Measurements from ENCODE around the gene TEPSIN.

The TEPSIN gene

DNA sequence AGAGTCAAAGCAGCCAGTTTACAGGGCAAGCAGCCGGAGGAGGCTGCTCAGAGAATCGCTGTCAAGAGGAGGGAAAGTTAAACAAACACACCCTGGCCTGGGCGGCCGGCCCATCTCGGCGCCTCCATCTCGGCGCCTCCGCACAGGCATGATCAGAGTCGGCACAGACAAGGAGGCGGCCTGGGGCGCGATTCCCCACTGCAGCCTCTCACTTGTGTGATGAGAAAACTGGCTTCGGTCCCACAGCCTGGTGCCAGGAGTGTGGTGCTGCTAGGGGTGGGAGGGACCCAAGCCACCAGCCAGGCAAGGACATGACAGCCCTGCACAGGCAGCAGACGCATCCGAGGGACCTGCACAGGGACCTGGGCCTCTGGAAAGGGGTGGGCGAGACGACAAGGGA lies 38.6 kb upstream of the TEPSIN start:
- no peak for ATAC-seq
- H3K4me1 Mint-ChIP-seq, result no peaks in the 10 kb centered on the region

DNA sequence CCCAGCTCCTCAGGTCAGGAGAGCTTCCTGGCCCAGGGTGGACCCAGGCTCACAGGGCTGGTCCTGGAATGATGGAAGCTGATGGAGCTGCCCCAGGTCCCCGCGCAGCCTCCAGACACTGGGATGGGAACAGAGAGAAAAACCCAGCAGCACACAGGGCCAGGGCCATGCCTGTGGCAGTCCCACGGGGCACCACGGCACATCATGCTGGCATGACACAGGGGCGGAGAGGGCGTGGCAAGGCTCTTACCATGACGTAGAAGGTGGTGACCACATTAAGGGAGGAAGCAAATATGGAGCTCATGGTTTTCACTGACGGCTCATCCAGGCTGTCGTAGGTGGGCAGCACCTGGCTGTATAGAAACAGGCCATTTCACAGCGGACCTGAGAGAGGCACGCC lies 37.9 kb upstream of the TEPSIN start:
- ATAC-seq, result no peak
- Mint-ChIP-seq H3K4me1 (no peaks in the 10 kb centered on the region), H3K4me3 (no peak overlapping the region), H3K27ac (no peak overlapping the region), H3K36me3 (ENCODE audit: low read depth) (peaks cover 28% of the 10 kb centered on the region), H3K27me3 (no peaks in the 10 kb centered on the region), H3K9me3 (no peaks in the 10 kb centered on the region)
- DNase-seq, result no peak

More for the DNA sequence above, 38.6 kb upstream of the TEPSIN start:
- Mint-ChIP-seq H3K36me3 (ENCODE audit: low read depth) (peaks cover 27% of the 10 kb centered on the region), H3K27me3 (no peaks in the 10 kb centered on the region), H3K27ac (no peak overlapping the region), H3K9me3 (no peaks in the 10 kb centered on the region), H3K4me3 (no peak overlapping the region)
- DNase-seq, result no peak

- Mint-ChIP-seq H3K27me3 (no peaks in the 10 kb centered on the region), H3K4me1 (no peaks in the 10 kb centered on the region), H3K9me3 (no peaks in the 10 kb centered on the region), H3K36me3 (ENCODE audit: low read depth) (peaks cover 22% of the 10 kb centered on the region), H3K27ac (no peak overlapping the region), H3K4me3 (no peak overlapping the region)
- DNase-seq, result no peak
- no peak for ATAC-seq
Measured at GRCh38 chr17:81274471-81274855, 35.6 kb upstream of the TEPSIN start.

- H3K9me3 Mint-ChIP-seq, result no peaks in the 10 kb centered on the region
- H3K4me1 Mint-ChIP-seq, result no peaks in the 10 kb centered on the region
- DNase-seq, result no peak
- ATAC-seq, result no peak
- H3K36me3 Mint-ChIP-seq (ENCODE audit: low read depth), result peaks cover 19% of the 10 kb centered on the region
- H3K4me3 Mint-ChIP-seq, result no peak overlapping the region
- H3K27me3 Mint-ChIP-seq, result no peaks in the 10 kb centered on the region
- H3K27ac Mint-ChIP-seq, result no peak overlapping the region
Measured at GRCh38 chr17:81273698-81274470, 35.0 kb upstream of the TEPSIN start.

DNA sequence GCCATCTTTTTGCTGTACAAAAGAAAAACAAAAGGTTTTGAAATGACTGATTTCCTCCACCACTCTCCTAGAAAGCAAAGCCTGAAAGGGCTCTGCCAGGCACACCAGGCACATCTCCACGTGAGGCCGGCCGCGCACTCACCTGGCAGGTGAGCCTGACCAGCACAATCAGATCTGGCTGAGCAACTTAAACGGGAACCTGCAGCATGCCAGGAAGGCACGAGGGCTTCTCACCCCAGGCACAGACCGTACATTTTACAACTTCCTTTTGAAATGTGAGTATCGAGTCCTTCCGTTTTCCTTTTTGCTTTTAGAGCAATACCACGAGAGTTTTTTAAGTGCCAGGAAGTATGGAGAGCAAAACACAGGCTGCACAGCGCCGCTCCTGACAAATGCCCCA lies 33.8 kb upstream of the TEPSIN start:
- Mint-ChIP-seq H3K27ac (no peak overlapping the region), H3K36me3 (ENCODE audit: low read depth) (peaks cover 19% of the 10 kb centered on the region), H3K9me3 (no peaks in the 10 kb centered on the region), H3K4me3 (no peak overlapping the region), H3K27me3 (no peaks in the 10 kb centered on the region), H3K4me1 (no peaks in the 10 kb centered on the region)
- DNase-seq (no peak), ATAC-seq (no peak)

- H3K4me3 Mint-ChIP-seq, result no peak overlapping the region
- DNase-seq (no peak), ATAC-seq (no peak)
- no peaks in the 10 kb centered on the region for H3K9me3 Mint-ChIP-seq
- H3K4me1 Mint-ChIP-seq, result peaks cover 3% of the 10 kb centered on the region
- no peaks in the 10 kb centered on the region for H3K27me3 Mint-ChIP-seq
- H3K36me3 Mint-ChIP-seq (ENCODE audit: low read depth), result peaks cover 16% of the 10 kb centered on the region
- no peak overlapping the region for H3K27ac Mint-ChIP-seq
Measured at GRCh38 chr17:81271226-81271625, 32.4 kb upstream of the TEPSIN start.

- Mint-ChIP-seq H3K4me1 (peaks cover 3% of the 10 kb centered on the region), H3K36me3 (ENCODE audit: low read depth) (peaks cover 16% of the 10 kb centered on the region), H3K4me3 (no peak overlapping the region), H3K27ac (no peak overlapping the region), H3K27me3 (no peaks in the 10 kb centered on the region), H3K9me3 (no peaks in the 10 kb centered on the region)
- DNase-seq (no peak), ATAC-seq (no peak)
Measured at GRCh38 chr17:81270279-81270678, 31.4 kb upstream of the TEPSIN start.

GRCh38 chr17:81267390-81268067 lies 28.7 kb upstream of the TEPSIN start:
- ATAC-seq (no peak), DNase-seq (no peak)
- H3K4me1 Mint-ChIP-seq, result peaks cover 3% of the 10 kb centered on the region
- H3K27me3 Mint-ChIP-seq, result no peaks in the 10 kb centered on the region
- no peak overlapping the region for H3K4me3 Mint-ChIP-seq
- H3K27ac Mint-ChIP-seq, result no peak overlapping the region
- peaks cover 10% of the 10 kb centered on the region for H3K36me3 Mint-ChIP-seq (ENCODE audit: low read depth)
- H3K9me3 Mint-ChIP-seq, result no peaks in the 10 kb centered on the region

DNA sequence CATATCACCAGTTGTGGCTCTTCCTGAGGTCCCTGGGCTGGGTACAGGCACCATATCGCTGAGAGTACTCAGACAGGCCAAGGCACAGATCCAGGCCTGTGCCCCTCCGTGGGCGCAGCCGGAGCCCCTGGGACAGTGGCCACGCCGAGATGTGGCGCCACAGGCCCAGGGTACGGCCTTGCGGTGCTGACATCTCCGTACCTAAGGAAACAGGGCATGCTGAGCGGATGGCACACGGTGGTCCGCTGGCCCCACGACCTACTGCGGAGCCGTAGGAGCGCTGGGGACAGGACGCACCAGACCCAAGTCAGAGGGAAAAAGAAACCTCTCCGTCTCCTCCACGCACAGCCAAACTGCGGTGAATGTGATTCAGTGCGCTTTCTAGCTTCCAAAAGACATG lies 26.7 kb upstream of the TEPSIN start:
- Mint-ChIP-seq H3K9me3 (no peaks in the 10 kb centered on the region), H3K4me3 (no peak overlapping the region), H3K27me3 (no peaks in the 10 kb centered on the region), H3K4me1 (peaks cover 3% of the 10 kb centered on the region), H3K36me3 (ENCODE audit: low read depth) (peaks cover 8% of the 10 kb centered on the region), H3K27ac (no peak overlapping the region)
- no peak for DNase-seq
- no peak for ATAC-seq

DNA sequence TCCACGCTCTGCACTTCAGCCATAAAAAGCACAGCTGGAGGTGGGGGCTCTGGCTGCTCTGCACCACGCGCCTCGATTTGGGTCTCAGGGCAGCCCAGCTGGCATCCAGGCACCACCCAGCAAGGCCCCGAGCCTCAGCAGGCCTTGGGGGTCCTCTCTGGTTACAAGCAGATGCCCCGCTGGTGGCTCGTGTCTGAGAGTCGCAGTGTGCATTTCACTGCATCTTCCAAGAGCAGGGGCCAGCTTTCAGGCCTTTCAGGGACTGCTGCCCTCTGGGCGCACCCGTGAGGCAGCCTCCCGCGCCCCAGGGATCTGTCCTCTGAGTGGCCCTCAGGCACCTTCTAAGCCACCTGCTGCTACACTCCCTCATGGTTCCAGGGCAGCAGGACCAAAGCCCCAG lies 25.8 kb upstream of the TEPSIN start:
- Mint-ChIP-seq H3K9me3 (no peaks in the 10 kb centered on the region), H3K27me3 (no peaks in the 10 kb centered on the region), H3K4me1 (peaks cover 3% of the 10 kb centered on the region), H3K36me3 (ENCODE audit: low read depth) (peaks cover 8% of the 10 kb centered on the region), H3K4me3 (no peak overlapping the region), H3K27ac (no peak overlapping the region)
- no peak for DNase-seq
- ATAC-seq, result no peak

GRCh38 chr17:81263371-81264181 lies 24.7 kb upstream of the TEPSIN start:
- Mint-ChIP-seq H3K27me3 (no peaks in the 10 kb centered on the region), H3K4me3 (no peak overlapping the region)

DNA sequence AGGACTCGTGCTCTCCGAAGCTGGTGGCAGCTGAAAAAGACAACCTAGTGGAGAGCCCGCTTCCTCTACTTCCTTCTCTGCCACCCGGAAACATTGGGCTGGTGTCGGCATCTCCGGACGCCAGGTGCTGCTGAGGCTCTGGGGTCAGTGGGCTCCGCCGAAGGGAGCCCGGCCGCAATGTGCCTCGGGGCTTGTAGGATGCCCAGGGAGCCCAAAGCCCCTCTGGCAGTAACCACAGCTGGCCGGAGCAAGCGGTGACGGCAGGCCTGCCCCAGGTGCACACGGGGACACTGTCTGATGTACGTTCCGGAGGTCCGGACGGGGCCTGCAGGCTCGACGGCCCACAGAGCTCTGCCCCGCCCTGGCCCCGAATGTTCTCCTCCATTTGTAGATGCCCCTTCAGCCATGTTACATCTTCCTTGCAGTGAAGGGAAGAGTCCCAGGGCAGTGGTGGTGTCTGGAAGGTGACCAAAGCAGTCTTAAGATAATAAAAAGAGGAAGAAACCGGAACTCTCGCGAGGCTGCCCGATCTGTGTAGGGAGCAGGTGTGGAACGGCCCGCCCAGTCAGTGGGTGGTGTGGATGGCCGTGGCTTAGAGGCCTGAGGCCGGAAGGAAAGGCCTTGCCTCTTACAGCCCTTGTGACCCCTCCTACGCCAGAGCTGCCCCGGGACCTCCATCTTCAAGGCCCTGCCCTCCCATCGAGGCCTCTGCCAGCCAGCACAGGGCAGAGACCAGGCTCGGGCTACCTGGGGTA lies 22.9 kb upstream of the TEPSIN start:
- H3K27ac Mint-ChIP-seq, result no peak overlapping the region
- no peaks in the 10 kb centered on the region for H3K4me1 Mint-ChIP-seq
- ATAC-seq, result no peak
- H3K9me3 Mint-ChIP-seq, result no peaks in the 10 kb centered on the region
- DNase-seq, result no peak
- H3K4me3 Mint-ChIP-seq, result no peak overlapping the region
- no peaks in the 10 kb centered on the region for H3K27me3 Mint-ChIP-seq
- H3K36me3 Mint-ChIP-seq (ENCODE audit: low read depth), result peaks cover 8% of the 10 kb centered on the region

More at GRCh38 chr17:81263371-81264181, 24.7 kb upstream of the TEPSIN start:
- Mint-ChIP-seq H3K4me1 (peaks cover 3% of the 10 kb centered on the region), H3K9me3 (no peaks in the 10 kb centered on the region), H3K27ac (no peak overlapping the region), H3K36me3 (ENCODE audit: low read depth) (peaks cover 8% of the 10 kb centered on the region)
- ATAC-seq (no peak), DNase-seq (no peak)

- Mint-ChIP-seq H3K4me3 (no peak overlapping the region), H3K27me3 (no peaks in the 10 kb centered on the region), H3K36me3 (ENCODE audit: low read depth) (peaks cover 8% of the 10 kb centered on the region), H3K27ac (no peak overlapping the region), H3K4me1 (no peaks in the 10 kb centered on the region), H3K9me3 (no peaks in the 10 kb centered on the region)
- DNase-seq, result no peak
- no peak for ATAC-seq
Measured at GRCh38 chr17:81261096-81261495, 22.2 kb upstream of the TEPSIN start.

- Mint-ChIP-seq H3K27ac (no peak overlapping the region), H3K36me3 (ENCODE audit: low read depth) (peaks cover 5% of the 10 kb centered on the region), H3K4me1 (no peaks in the 10 kb centered on the region), H3K4me3 (no peak overlapping the region), H3K27me3 (no peaks in the 10 kb centered on the region), H3K9me3 (no peaks in the 10 kb centered on the region)
- ATAC-seq, result no peak
- no peak for DNase-seq
Measured at GRCh38 chr17:81260641-81261040, 21.8 kb upstream of the TEPSIN start.
